ENCODE results near the gene EPSTI1. TPM values are rescaled to one million over a fixed set of nuclear protein-coding genes. Genes with fewer than 3 reads are reported as not detected.
"Not testable (repeated sequence)": the region's sequence is repeated elsewhere in the genome, so short reads cannot be mapped to it uniquely, and the experiment has no call there.

Gene EPSTI1, protein sequence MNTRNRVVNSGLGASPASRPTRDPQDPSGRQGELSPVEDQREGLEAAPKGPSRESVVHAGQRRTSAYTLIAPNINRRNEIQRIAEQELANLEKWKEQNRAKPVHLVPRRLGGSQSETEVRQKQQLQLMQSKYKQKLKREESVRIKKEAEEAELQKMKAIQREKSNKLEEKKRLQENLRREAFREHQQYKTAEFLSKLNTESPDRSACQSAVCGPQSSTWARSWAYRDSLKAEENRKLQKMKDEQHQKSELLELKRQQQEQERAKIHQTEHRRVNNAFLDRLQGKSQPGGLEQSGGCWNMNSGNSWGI
- 9.6 TPM for total RNA-seq
- polyA plus RNA-seq = 7.7 TPM

DNA sequence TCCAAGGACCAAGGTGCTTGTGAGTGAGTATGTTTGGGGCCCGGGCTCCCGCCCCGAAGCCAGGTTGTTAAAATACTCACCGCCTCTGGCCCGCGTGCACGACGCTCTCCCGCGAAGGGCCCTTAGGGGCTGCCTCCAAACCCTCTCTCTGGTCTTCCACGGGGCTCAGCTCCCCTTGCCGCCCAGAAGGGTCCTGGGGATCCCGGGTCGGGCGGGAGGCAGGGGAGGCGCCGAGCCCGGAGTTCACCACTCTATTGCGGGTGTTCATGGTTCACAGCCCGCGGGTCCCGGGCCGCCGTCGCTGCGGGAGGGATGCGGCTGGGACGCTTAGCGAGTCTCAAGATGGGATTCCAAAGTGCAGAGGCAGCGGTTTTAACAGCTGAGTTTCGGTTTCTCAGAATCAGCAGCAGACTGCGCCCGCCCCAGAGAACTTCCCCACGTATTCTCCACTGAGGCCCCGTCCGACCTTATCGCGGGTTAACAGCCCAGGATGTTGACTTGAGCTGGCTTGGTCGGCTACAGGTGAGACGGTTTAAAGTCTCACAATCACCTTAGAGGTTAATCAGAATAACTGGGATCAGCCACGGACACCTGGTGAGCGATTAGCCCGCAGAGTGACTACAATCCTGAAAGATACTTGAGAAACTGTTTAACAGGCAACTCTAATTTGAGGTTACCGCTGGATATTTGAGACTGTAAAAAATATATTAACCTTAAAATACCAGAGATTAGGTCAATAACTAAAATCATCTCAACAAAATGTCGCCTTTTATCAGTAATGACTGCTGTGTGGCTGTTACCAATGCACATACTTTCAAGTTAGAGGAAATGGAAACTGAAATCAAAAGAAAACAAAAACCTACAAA is at the start of gene EPSTI1:
EPSTI1 (minus strand) TSS at position 344 of the 866 bp plus-strand sequence; CDS start at position 268, 76 bp downstream.
- Histone ChIP-seq H3K27ac (ENCODE audit: low read depth) (peak within 1 kb of the TSS; percentile 87), H3K36me3 (ENCODE audit: insufficient read depth) (no peaks in the 10 kb centered on the region), H3K4me3 (ENCODE audit: low read depth, low read length) (peak within 1 kb of the TSS; percentile 65), H3K4me1 (ENCODE audit: insufficient read depth) (peaks cover 3% of the 10 kb centered on the region)
- no peak for DNase-seq (ENCODE audit: extremely low spot score)
- 5% methylated on average over 45 of the region's 45 CpGs for WGBS

DNA sequence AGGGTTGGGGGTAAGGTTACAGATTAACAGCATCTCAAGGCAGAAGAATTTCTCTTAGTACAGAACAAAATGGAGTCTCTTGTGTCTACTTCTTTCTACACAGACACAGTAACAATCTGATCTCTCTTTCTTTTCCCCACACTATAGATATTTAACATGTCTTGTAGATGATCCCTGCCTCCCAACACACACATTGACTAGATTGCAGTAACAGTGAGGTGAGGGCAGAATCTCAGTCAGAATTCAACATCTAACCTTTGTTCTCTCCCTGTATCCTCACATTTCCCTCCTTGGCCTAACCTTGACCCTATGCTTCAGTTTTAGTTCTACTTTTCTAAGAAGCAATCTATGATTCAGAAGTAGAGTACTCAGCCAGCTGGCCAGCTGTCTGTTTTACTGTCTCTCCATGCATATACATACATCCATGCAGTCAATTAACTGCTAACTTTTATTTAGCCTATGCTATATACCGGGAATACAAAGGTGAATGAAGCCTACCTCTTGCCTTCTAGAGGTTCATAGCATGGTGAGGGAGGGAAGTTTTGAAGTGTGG is 49.4 kb upstream of the EPSTI1 start:
- Histone ChIP-seq H3K36me3 (ENCODE audit: insufficient read depth) (no peaks in the 10 kb centered on the region), H3K4me1 (ENCODE audit: insufficient read depth) (peaks cover 1% of the 10 kb centered on the region), H3K27ac (ENCODE audit: low read depth) (no peak overlapping the region), H3K4me3 (ENCODE audit: low read depth, low read length) (no peak overlapping the region)
- 86% methylated on average over 1 of the region's 1 CpG for WGBS
- DNase-seq (ENCODE audit: extremely low spot score) = no peak

- not testable (repeated sequence) for DNase-seq (ENCODE audit: extremely low spot score); H3K4me3 ChIP-seq (ENCODE audit: low read depth, low read length); H3K27ac ChIP-seq (ENCODE audit: low read depth); H3K4me1 ChIP-seq (ENCODE audit: insufficient read depth); H3K36me3 ChIP-seq (ENCODE audit: insufficient read depth)
- 93% methylated on average over 13 of the region's 13 CpGs for WGBS
Measured at GRCh38 chr13:43040581-43041368, 48.7 kb upstream of the EPSTI1 start.

- Histone ChIP-seq H3K36me3 (ENCODE audit: insufficient read depth) (no peaks in the 10 kb centered on the region), H3K4me1 (ENCODE audit: insufficient read depth) (peaks cover 1% of the 10 kb centered on the region), H3K4me3 (ENCODE audit: low read depth, low read length) (no peak overlapping the region), H3K27ac (ENCODE audit: low read depth) (no peak overlapping the region)
- 95% methylated on average over 2 of the region's 2 CpGs for WGBS
- no peak for DNase-seq (ENCODE audit: extremely low spot score)
Measured at GRCh38 chr13:43039966-43040365, 47.9 kb upstream of the EPSTI1 start.

DNA sequence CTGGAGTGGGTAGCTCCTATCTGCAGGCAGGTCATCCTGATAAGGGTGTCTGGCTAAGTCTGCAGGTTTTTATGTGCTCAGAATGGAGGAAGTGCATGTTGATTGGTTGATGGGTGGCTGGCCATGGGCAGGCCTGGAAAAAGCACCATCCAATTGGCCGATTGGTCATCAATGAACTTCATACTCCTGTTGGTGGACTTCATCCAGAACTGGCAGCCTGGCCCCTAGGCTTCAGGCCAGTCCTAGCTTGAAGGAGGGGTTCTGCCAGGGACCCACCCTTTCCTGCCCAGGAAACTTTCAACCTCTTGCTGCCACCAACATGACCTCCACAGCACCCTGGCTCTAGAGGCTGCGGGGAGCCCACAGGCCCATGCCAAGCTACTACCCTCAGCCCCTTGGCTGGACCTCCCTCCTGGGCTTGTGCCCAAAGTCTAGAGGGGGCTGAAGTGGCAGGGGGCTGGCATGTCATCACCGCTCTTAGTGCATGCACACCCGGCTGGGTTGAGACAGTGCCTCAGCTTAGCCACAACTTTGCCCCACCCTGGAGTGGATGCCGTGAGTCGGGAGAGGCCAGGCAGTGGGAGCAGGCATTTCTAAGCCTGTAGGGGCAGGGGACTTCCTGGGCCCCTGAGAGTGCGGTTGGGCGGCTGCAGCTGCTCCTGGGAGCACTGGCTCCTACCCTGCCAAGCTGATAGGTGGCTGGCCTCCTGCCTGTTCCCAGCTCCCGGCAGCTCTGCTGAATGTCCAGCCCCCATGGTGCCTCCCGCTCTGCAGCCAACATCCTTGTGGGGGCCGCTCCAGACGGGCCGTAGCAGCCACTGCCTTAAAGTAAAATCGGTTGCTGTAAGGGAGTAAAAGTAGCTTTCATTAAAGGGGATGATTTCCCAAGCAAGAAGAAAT is 44.6 kb upstream of the EPSTI1 start:
- Histone ChIP-seq H3K36me3 (ENCODE audit: insufficient read depth) (no peaks in the 10 kb centered on the region), H3K4me3 (ENCODE audit: low read depth, low read length) (no peak overlapping the region), H3K4me1 (ENCODE audit: insufficient read depth) (no peaks in the 10 kb centered on the region), H3K27ac (ENCODE audit: low read depth) (no peak overlapping the region)
- DNase-seq (ENCODE audit: extremely low spot score) = no peak
- 42% methylated on average over 14 of the region's 14 CpGs for WGBS

GRCh38 chr13:43033038-43033437 is 41.0 kb upstream of the EPSTI1 start:
- Histone ChIP-seq H3K36me3 (ENCODE audit: insufficient read depth) (no peaks in the 10 kb centered on the region), H3K4me3 (ENCODE audit: low read depth, low read length) (no peak overlapping the region), H3K27ac (ENCODE audit: low read depth) (no peak overlapping the region), H3K4me1 (ENCODE audit: insufficient read depth) (no peaks in the 10 kb centered on the region)
- WGBS = 96% methylated on average over 3 of the region's 3 CpGs
- no peak for DNase-seq (ENCODE audit: extremely low spot score)

DNA sequence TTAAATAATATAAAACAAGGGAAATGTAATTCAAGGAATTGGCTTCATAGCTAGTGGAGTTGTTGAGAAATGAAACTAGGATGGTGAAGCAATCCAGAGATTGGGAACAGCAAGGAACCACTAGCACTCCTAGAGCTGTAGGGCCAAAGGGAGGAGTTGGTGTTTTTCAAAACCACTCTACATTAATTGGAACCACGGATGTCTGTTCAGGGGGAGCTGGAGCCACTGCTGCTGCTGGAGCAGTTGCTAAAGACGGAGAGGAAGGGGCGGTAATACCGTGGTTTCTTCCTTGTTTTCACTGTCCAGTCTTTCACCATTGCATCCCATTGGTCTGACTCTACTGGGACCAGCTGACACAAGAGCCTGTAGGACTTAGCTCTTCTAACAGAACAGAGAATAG is 39.8 kb upstream of the EPSTI1 start:
- DNase-seq (ENCODE audit: extremely low spot score) = no peak
- no peak overlapping the region for H3K27ac ChIP-seq (ENCODE audit: low read depth)
- H3K4me1 ChIP-seq (ENCODE audit: insufficient read depth) = no peaks in the 10 kb centered on the region
- 92% methylated on average over 4 of the region's 4 CpGs for WGBS
- no peaks in the 10 kb centered on the region for H3K36me3 ChIP-seq (ENCODE audit: insufficient read depth)
- H3K4me3 ChIP-seq (ENCODE audit: low read depth, low read length) = no peak overlapping the region

DNA sequence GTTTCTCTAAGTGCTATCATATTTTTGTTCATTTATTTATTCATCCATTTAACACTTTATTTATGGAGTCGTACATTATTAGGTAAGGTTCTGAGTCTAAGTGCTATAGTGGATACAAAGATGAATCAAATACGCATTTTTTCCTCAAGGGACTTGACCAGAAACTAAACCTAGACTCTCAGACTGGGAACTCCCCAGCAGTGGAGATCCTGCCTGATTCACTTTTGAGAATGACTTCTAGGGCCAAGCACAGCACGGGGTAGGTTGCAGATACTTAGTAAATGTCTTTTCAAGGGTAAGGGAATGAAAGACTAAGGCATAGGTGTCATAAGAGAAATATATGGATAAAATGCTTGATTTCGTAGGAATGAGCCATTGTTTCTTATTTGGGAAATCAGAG is 38.5 kb upstream of the EPSTI1 start:
- no peaks in the 10 kb centered on the region for H3K36me3 ChIP-seq (ENCODE audit: insufficient read depth)
- H3K4me3 ChIP-seq (ENCODE audit: low read depth, low read length) = no peak overlapping the region
- H3K4me1 ChIP-seq (ENCODE audit: insufficient read depth) = no peaks in the 10 kb centered on the region
- WGBS = 96% methylated on average over 4 of the region's 4 CpGs
- no peak overlapping the region for H3K27ac ChIP-seq (ENCODE audit: low read depth)
- DNase-seq (ENCODE audit: extremely low spot score) = no peak

- no peak overlapping the region for H3K27ac ChIP-seq (ENCODE audit: low read depth)
- DNase-seq (ENCODE audit: extremely low spot score) = no peak
- H3K36me3 ChIP-seq (ENCODE audit: insufficient read depth) = no peaks in the 10 kb centered on the region
- H3K4me1 ChIP-seq (ENCODE audit: insufficient read depth) = no peaks in the 10 kb centered on the region
- WGBS = 57% methylated on average over 2 of the region's 2 CpGs
- no peak overlapping the region for H3K4me3 ChIP-seq (ENCODE audit: low read depth, low read length)
Measured at GRCh38 chr13:43026262-43026661, 34.2 kb upstream of the EPSTI1 start.

DNA sequence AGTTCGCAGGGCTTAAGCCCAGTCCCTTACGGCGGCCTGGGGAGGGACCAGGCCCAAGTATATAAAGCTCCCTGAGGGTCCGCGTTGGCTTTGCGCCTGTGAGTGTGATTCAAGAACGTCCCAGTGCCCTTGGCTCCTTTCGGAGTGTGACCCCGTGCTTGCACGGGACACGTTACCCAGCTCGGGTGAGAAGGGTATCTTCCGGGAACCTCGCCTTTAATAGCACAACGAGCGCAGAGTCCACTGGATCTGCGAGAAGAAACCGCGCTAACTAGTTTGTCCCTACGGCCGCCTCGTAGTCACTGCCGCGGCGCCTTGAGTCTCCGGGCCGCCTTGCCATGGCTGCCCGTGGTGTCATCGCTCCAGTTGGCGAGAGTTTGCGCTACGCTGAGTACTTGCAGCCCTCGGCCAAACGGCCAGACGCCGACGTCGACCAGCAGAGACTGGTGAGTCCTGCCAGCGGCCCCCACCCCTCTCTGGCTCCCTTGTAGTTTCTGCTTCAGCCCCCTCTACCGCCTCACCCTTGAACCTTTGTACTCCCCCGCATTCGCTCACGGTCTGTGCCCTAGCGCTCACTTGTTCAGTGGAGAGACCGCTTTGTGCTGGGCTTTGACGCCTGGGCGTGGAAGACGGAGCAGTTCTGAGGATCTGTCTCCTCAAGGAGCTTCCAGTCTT is 31.4 kb upstream of the EPSTI1 start, which contains the start of gene DNAJC15:
DNAJC15 (plus strand) TSS at position 298 of the 675 bp plus-strand sequence; CDS start at position 339, 41 bp downstream.
- no peaks in the 10 kb centered on the region for H3K36me3 ChIP-seq (ENCODE audit: insufficient read depth)
- H3K4me3 ChIP-seq (ENCODE audit: low read depth, low read length) = peak within 1 kb of the TSS; percentile 47
- H3K4me1 ChIP-seq (ENCODE audit: insufficient read depth) = no peaks in the 10 kb centered on the region
- WGBS = 5% methylated on average over 48 of the region's 48 CpGs
- peak; percentile 62 for DNase-seq (ENCODE audit: extremely low spot score)
- H3K27ac ChIP-seq (ENCODE audit: low read depth) = peak within 1 kb of the TSS; percentile 30

- no peak for DNase-seq (ENCODE audit: extremely low spot score)
- WGBS = 52% methylated on average over 12 of the region's 12 CpGs
- Histone ChIP-seq H3K36me3 (ENCODE audit: insufficient read depth) (no peaks in the 10 kb centered on the region), H3K4me1 (ENCODE audit: insufficient read depth) (no peaks in the 10 kb centered on the region), H3K27ac (ENCODE audit: low read depth) (peak overlapping the region; percentile 30), H3K4me3 (ENCODE audit: low read depth, low read length) (peak overlapping the region; percentile 47)
Measured at GRCh38 chr13:43022934-43023288, 30.9 kb upstream of the EPSTI1 start.
